HEK293 (cell line): ENCODE data around the gene SEC24A.

Experiments used
- CTCF ChIA-PET: fragments of 350-600 bp; formaldehyde crosslinking; extraction: SDS; loops from one replicate; lab custom pipeline; 2021; ENCODE audit warnings: antibody characterized with exemption; lab: Yijun Ruan, JAX
- POLR2A ChIA-PET: fragments of 300-600 bp; formaldehyde crosslinking; extraction: SDS; loops from one replicate; lab custom pipeline; 2020; ENCODE audit warnings: antibody characterized with exemption, inconsistent platforms; lab: Yijun Ruan, JAX
- H3K27ac ChIP-seq: fragments of 200-500 bp; sonication (Bioruptor generic); 2 replicates; pipeline ENCODE4 v1.5.1; 2014; ENCODE audit warnings: low read depth, low read length, control low read depth, inconsistent platforms; ENCODE audit errors: extremely low read depth
- H3K36me3 ChIP-seq, 2 experiments: fragments of 200-500 bp in 1 of 2; sonication (Bioruptor generic) in 1 of 2; 1 replicate in 1 of 2; 2 replicates in 1 of 2; pipeline ENCODE4 v1.5.1; 2014 to 2017; ENCODE audit warnings: inconsistent platforms in 2 of 2, low read length in 2 of 2; ENCODE audit not compliant: control insufficient read depth in 2 of 2, insufficient read depth in 1 of 2
- H3K4me1 ChIP-seq: fragments of 200-500 bp; sonication (Bioruptor generic); 2 replicates; pipeline ENCODE4 v1.5.1; 2014; ENCODE audit warnings: mild to moderate bottlenecking, low read length, inconsistent platforms; ENCODE audit not compliant: control insufficient read depth, insufficient read depth
- H3K4me3 ChIP-seq: 2 replicates; pipeline ENCODE4 v1.5.1; 2011; ENCODE audit warnings: low read depth, mild to moderate bottlenecking, control low read depth, low read length, moderate library complexity
- H3K9me3 ChIP-seq: fragments of 200-500 bp; sonication (Bioruptor generic); 2 replicates; pipeline ENCODE4 v1.5.1; 2014; ENCODE audit warnings: low read depth, low read length, inconsistent platforms; ENCODE audit not compliant: control insufficient read depth, insufficient read depth
- ATF2 ChIP-seq: fragments of 450-650 bp; formaldehyde crosslinking; IDR thresholded peaks from 2 replicates; pipeline ENCODE4 v1.5.1; 2016; ENCODE audit warnings: missing biosample characterization, missing genetic modification characterization, low read depth
- GLI4 ChIP-seq: fragments of 450-650 bp; formaldehyde crosslinking; IDR thresholded peaks from 2 replicates; pipeline ENCODE4 v1.5.1; 2016; ENCODE audit warnings: missing biosample characterization, missing genetic modification characterization
- HOXD13 ChIP-seq: sonication (generic); formaldehyde crosslinking; IDR thresholded peaks from 2 replicates; pipeline ENCODE4 v1.8.0; 2022; ENCODE audit warnings: missing genetic modification reagents, borderline replicate concordance
- MEIS1 ChIP-seq: sonication (generic); formaldehyde crosslinking; IDR thresholded peaks from 2 replicates; pipeline ENCODE4 v1.8.1; 2022; ENCODE audit warnings: missing genetic modification reagents, mild to moderate bottlenecking, borderline replicate concordance
- MYNN ChIP-seq: fragments of 450-650 bp; formaldehyde crosslinking; IDR thresholded peaks from 2 replicates; pipeline ENCODE4 v1.5.1; 2016; ENCODE audit warnings: missing biosample characterization, missing genetic modification characterization, borderline replicate concordance
- OSR2 ChIP-seq: fragments of 450-650 bp; formaldehyde crosslinking; IDR thresholded peaks from 2 replicates; pipeline ENCODE4 v1.5.1; 2016; ENCODE audit warnings: missing biosample characterization, missing genetic modification characterization
- PRDM10 ChIP-seq: fragments of 450-650 bp; formaldehyde crosslinking; IDR thresholded peaks from 2 replicates; pipeline ENCODE4 v1.5.1; 2016; ENCODE audit warnings: missing biosample characterization, missing genetic modification characterization
- SCRT2 ChIP-seq: fragments of 450-650 bp; formaldehyde crosslinking; IDR thresholded peaks from 2 replicates; pipeline ENCODE4 v1.5.1; 2016; ENCODE audit warnings: missing biosample characterization, missing genetic modification characterization
- YY1 ChIP-seq: fragments of 450-650 bp; formaldehyde crosslinking; IDR thresholded peaks from 2 replicates; pipeline ENCODE4 v1.5.1; 2018; ENCODE audit warnings: missing biosample characterization, missing genetic modification characterization
- ZBTB8A ChIP-seq: fragments of 450-650 bp; formaldehyde crosslinking; IDR thresholded peaks from 2 replicates; pipeline ENCODE4 v1.5.1; 2016; ENCODE audit warnings: missing biosample characterization, missing genetic modification characterization
- ZFP3 ChIP-seq: fragments of 450-650 bp; formaldehyde crosslinking; IDR thresholded peaks from 2 replicates; pipeline ENCODE4 v1.5.1; 2016; ENCODE audit warnings: low read depth, missing biosample characterization, missing genetic modification characterization
- ZNF133 ChIP-seq: fragments of 450-650 bp; formaldehyde crosslinking; IDR thresholded peaks from 2 replicates; pipeline ENCODE4 v1.5.1; 2016; ENCODE audit warnings: missing biosample characterization, missing genetic modification characterization
- ZNF146 ChIP-seq: fragments of 450-650 bp; formaldehyde crosslinking; IDR thresholded peaks from 2 replicates; pipeline ENCODE4 v1.5.1; 2016; ENCODE audit warnings: missing biosample characterization, missing genetic modification characterization
- ZNF221 ChIP-seq: fragments of 450-650 bp; formaldehyde crosslinking; IDR thresholded peaks from 2 replicates; pipeline ENCODE4 v1.5.1; 2017; ENCODE audit warnings: missing biosample characterization, missing genetic modification characterization, borderline replicate concordance
- ZNF26 ChIP-seq: fragments of 450-650 bp; formaldehyde crosslinking; IDR thresholded peaks from 2 replicates; pipeline ENCODE4 v1.5.1; 2016; ENCODE audit warnings: missing biosample characterization, missing genetic modification characterization
- ZNF266 ChIP-seq: fragments of 450-650 bp; formaldehyde crosslinking; IDR thresholded peaks from 2 replicates; pipeline ENCODE4 v1.5.1; 2016; ENCODE audit warnings: missing biosample characterization, missing genetic modification characterization, low read depth
- ZNF302 ChIP-seq: fragments of 450-650 bp; formaldehyde crosslinking; IDR thresholded peaks from 2 replicates; pipeline ENCODE4 v1.5.1; 2016; ENCODE audit warnings: missing biosample characterization, missing genetic modification characterization, low read depth
- ZNF311 ChIP-seq: fragments of 450-650 bp; formaldehyde crosslinking; IDR thresholded peaks from 2 replicates; pipeline ENCODE4 v1.5.1; 2017; ENCODE audit warnings: missing biosample characterization, missing genetic modification characterization, borderline replicate concordance
- ZNF324 ChIP-seq: fragments of 450-650 bp; formaldehyde crosslinking; IDR thresholded peaks from 2 replicates; pipeline ENCODE4 v1.5.1; 2016; ENCODE audit warnings: missing biosample characterization, missing genetic modification characterization
- ZNF501 ChIP-seq: fragments of 450-650 bp; formaldehyde crosslinking; IDR thresholded peaks from 2 replicates; pipeline ENCODE4 v1.5.1; 2016; ENCODE audit warnings: missing biosample characterization, missing genetic modification characterization
- ZNF549 ChIP-seq: fragments of 450-650 bp; IDR thresholded peaks from 2 replicates; pipeline ENCODE4 v1.5.1; 2018; ENCODE audit warnings: missing biosample characterization, missing genetic modification characterization, mild to moderate bottlenecking, inconsistent platforms, moderate library complexity
- ZNF560 ChIP-seq: fragments of 450-650 bp; formaldehyde crosslinking; IDR thresholded peaks from 2 replicates; pipeline ENCODE4 v1.5.1; 2017; ENCODE audit warnings: missing biosample characterization, missing genetic modification characterization, borderline replicate concordance
- ZNF626 ChIP-seq: fragments of 450-650 bp; sonication (Bioruptor Pico); formaldehyde crosslinking; IDR thresholded peaks from 2 replicates; pipeline ENCODE4 v1.5.1; 2018; ENCODE audit warnings: missing biosample characterization, missing genetic modification characterization, inconsistent platforms
- ZNF654 ChIP-seq: fragments of 450-650 bp; formaldehyde crosslinking; IDR thresholded peaks from 2 replicates; pipeline ENCODE4 v1.5.1; 2016; ENCODE audit warnings: low read depth, missing biosample characterization, missing genetic modification characterization
- ZNF843 ChIP-seq: fragments of 450-650 bp; formaldehyde crosslinking; IDR thresholded peaks from 2 replicates; pipeline ENCODE4 v1.5.1; 2016; ENCODE audit warnings: missing biosample characterization, missing genetic modification characterization
- ZSCAN23 ChIP-seq: fragments of 450-650 bp; formaldehyde crosslinking; IDR thresholded peaks from 2 replicates; pipeline ENCODE4 v1.5.1; 2016; ENCODE audit warnings: missing biosample characterization, missing genetic modification characterization
- ZXDB ChIP-seq: fragments of 450-650 bp; formaldehyde crosslinking; IDR thresholded peaks from 2 replicates; pipeline ENCODE4 v1.5.1; 2016; ENCODE audit warnings: missing biosample characterization, missing genetic modification characterization

The SEC24A gene

DNA sequence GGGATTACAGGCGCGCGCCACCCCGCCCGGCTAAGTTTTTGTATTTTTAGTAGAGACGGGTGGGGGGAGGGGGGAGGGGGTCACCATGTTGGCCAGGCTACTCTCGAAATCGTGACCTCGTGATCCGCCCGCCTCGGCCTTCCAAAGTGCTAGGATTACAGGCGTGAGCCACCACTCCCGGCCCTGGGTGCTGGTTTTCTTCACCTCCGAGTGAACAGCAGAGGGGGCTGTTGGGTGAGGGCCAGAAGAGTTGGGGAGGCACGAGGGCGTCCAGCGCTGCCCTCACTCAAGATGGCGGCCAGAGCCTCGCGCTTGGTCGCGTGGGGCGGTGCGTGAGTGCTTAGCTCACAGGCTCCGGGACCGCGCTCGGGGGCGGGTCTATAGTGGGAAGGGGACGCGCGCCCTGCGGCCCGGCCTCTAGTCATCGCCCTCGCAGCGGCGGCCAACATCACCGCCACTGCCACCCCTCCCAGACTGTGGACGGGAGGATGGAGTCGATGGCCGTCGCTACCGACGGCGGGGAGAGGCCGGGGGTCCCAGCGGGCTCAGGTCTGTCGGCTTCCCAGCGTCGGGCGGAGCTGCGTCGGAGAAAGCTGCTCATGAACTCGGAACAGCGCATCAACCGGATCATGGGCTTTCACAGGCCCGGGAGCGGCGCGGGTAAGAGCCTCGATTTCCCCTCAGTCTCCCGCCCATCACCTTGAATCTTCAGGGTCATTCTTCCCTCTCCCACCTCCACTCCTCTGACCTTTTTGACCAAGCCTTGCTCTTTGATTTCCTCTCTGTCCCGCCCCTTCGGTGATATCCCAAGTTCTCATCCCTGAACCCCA lies 89.8 kb downstream of the SEC24A start, which contains the start of gene CAMLG (continued):
- peak; percentile 81 for TF ChIP-seq PRDM10 (tag by site-specific recombination)
- no peak; the same call in 1 of the 2 replicates for TF ChIP-seq ZNF324 (tag by site-specific recombination)
- no peak for TF ChIP-seq ZNF26
- TF ChIP-seq ZNF146, result no peak
- no peak for TF ChIP-seq MEIS1 (CRISPR knock-in tag)

- Histone ChIP-seq H3K4me3 (peak overlapping the region; percentile 84), H3K9me3 (no peaks in the 10 kb centered on the region), H3K36me3 (peaks cover 21 to 28% of the 10 kb centered on the region in 2 experiments), H3K4me1 (peaks cover 10% of the 10 kb centered on the region), H3K27ac (peak overlapping the region; percentile 54; the same call in 1 of the 2 replicates)
- CTCF ChIA-PET, result interaction anchor here (0.7 to 2.2 kb wide), 14 partner anchors 10 to 1815 kb away, joined by 3 to 15 read pairs (median 4); partner anchors contain the start of gene DDX46
- POLR2A ChIA-PET, result interaction anchor here (1.0 to 2.5 kb wide), 5 partner anchors 11 to 165 kb away, joined by 3 to 25 read pairs (median 8); partner anchors contain the start of genes C5orf24, DDX46, PCBD2 and SEC24A
- TF ChIP-seq ATF2 (tag by site-specific recombination) (no peak), SCRT2 (no peak), YY1 (no peak), ZNF549 (tag by site-specific recombination) (no peak), ZNF302 (tag by site-specific recombination) (no peak), ZNF266 (tag by site-specific recombination) (no peak), GLI4 (tag by site-specific recombination) (no peak), ZNF843 (tag by site-specific recombination) (no peak), HOXD13 (no peak), ZNF311 (tag by site-specific recombination) (no peak), ZBTB8A (tag by site-specific recombination) (0 out of 2 replicates have a peak, but pooled peaks have one; percentile 4), ZNF654 (tag by site-specific recombination) (peak; percentile 15; the same call in 1 of the 2 replicates), ZFP3 (no peak), ZXDB (no peak), ZNF501 (tag by site-specific recombination) (peak; percentile 36; the same call in 1 of the 2 replicates), ZNF221 (no peak), ZNF133 (no peak), ZSCAN23 (tag by site-specific recombination) (no peak), MYNN (tag by site-specific recombination) (no peak), OSR2 (tag by site-specific recombination) (no peak), ZNF560 (tag by site-specific recombination) (no peak), ZNF626 (no peak)
These were observed 90.5 kb downstream of the SEC24A start for GRCh38 chr5:134738963-134739661.
